ENCODE data around the gene BANP. TPM values are rescaled to one million over a fixed set of nuclear protein-coding genes. Genes with fewer than 3 reads are reported as not detected.
"Not testable (repeated sequence)": the region's sequence is repeated elsewhere in the genome, so short reads cannot be mapped to it uniquely, and the experiment has no call there.

Gene BANP
- total and polyA plus RNA-seq, 2 experiments from 2014 or later, result 14.8 TPM

DNA sequence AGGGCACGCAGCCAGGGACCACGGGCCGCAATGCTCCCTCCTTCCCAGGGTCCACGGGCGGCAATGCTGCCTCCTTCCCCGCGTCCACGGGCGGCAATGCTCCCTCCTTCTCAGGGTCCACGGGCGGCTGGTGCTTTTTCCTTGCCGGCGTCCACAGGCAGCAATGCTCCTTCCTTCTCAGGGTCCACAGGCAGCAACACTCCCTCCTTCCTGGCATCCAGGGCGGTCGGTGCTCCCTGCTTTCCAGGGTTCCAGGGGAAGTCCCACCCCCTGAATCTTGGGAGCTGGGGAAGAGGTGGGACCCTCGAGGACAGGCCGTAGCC, 143.0 kb downstream of the BANP start:
- H3K9me3 ChIP-seq (ENCODE audit: low read depth); DNase-seq; H3K4me1 ChIP-seq (ENCODE audit: insufficient read depth); H3K9me2 ChIP-seq (ENCODE audit: insufficient read depth); in situ Hi-C loops (cut with MboI); H3K27ac ChIP-seq; H3K9ac ChIP-seq; H3K36me3 ChIP-seq (ENCODE audit: low read depth); H3K79me2 ChIP-seq (ENCODE audit: insufficient read depth); H4K20me1 ChIP-seq (ENCODE audit: insufficient read depth); H3F3A ChIP-seq (ENCODE audit: insufficient read depth); H2AFZ ChIP-seq; H3K27me3 ChIP-seq (replicated peaks; ENCODE audit: insufficient read depth): not testable (repeated sequence)
- H3K4me2 ChIP-seq (ENCODE audit: unreplicated experiment), result peak overlapping the region; percentile 47
- H3K4me3 ChIP-seq, result peak overlapping the region; percentile 16
- WGBS, 2 experiments (ENCODE audit: low coverage in 1 of 2, low lambda C conversion rate in 2 of 2, missing lambda C conversion rate in 2 of 2), result 6 to 9% methylated on average over 13 to 17 of the region's 17 CpGs

DNA sequence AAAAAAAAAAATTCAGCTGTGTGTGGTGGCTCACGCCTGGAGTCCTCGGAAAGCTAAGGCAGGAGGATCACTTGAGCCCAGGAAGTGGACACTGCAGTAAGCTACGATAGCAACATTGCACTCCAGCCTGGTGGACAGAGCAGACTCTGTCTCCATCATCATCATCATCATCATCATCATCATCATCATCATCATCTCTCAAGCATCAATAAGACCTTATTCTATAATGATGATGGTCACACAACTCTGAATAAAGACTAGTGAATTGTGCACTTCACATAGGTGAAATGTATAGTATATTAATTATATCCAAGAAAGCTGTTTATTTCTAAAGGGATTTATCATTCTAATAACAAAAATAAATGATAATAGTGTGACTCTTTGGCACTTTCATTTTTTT, 143.7 kb downstream of the BANP start:
- H3K9me3 ChIP-seq (ENCODE audit: low read depth); H3F3A ChIP-seq (ENCODE audit: insufficient read depth); H4K20me1 ChIP-seq (ENCODE audit: insufficient read depth); H3K27ac ChIP-seq; H3K36me3 ChIP-seq (ENCODE audit: low read depth); H3K79me2 ChIP-seq (ENCODE audit: insufficient read depth); H3K9me2 ChIP-seq (ENCODE audit: insufficient read depth); H2AFZ ChIP-seq; H3K4me2 ChIP-seq (ENCODE audit: unreplicated experiment); H3K4me1 ChIP-seq (ENCODE audit: insufficient read depth); in situ Hi-C loops (cut with MboI); H3K9ac ChIP-seq; H3K4me3 ChIP-seq; H3K27me3 ChIP-seq (replicated peaks; ENCODE audit: insufficient read depth); DNase-seq: not testable (repeated sequence)
- 64 to 72% methylated on average over 3 of the region's 3 CpGs for WGBS, 2 experiments (ENCODE audit: low coverage in 1 of 2, low lambda C conversion rate in 2 of 2, missing lambda C conversion rate in 2 of 2)

DNA sequence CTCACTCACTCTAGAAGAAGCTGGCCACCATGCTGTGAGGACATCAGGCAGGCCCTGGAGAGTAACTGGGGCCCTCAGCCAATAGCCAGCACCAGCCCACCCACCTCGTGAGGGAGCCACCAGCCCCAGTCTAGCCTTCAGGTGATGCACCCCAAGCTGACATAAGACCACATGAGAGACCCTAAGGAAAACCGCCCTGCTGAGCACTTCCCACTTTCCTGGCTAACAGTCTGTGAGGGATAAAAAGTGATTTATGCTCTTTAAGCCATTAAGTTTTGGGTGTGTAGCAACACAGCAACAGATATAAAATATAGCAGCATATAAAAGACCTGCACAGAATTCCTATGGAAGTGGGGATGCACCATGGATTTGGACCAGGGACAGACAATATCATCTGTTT, 145.4 kb downstream of the BANP start:
- H3K4me2 ChIP-seq (ENCODE audit: unreplicated experiment); H3K4me3 ChIP-seq; H3K9me2 ChIP-seq (ENCODE audit: insufficient read depth); H3F3A ChIP-seq (ENCODE audit: insufficient read depth); H3K36me3 ChIP-seq (ENCODE audit: low read depth); H3K9me3 ChIP-seq (ENCODE audit: low read depth); H4K20me1 ChIP-seq (ENCODE audit: insufficient read depth); H3K4me1 ChIP-seq (ENCODE audit: insufficient read depth); in situ Hi-C loops (cut with MboI); H2AFZ ChIP-seq; DNase-seq; H3K27ac ChIP-seq; H3K9ac ChIP-seq; H3K79me2 ChIP-seq (ENCODE audit: insufficient read depth): not testable (repeated sequence)
- peaks cover 17% of the 10 kb centered on the region; the same call in 1 of the 2 replicates for H3K27me3 ChIP-seq (replicated peaks; ENCODE audit: insufficient read depth)
- WGBS, 2 experiments (ENCODE audit: low coverage in 1 of 2, low lambda C conversion rate in 2 of 2, missing lambda C conversion rate in 2 of 2), result 54 to 74% methylated on average over 2 of the region's 2 CpGs

- peak; percentile 75 for DNase-seq
- in situ Hi-C loops (cut with MboI); H3K9me2 ChIP-seq (ENCODE audit: insufficient read depth); H3F3A ChIP-seq (ENCODE audit: insufficient read depth); H3K4me2 ChIP-seq (ENCODE audit: unreplicated experiment); H3K9ac ChIP-seq; H3K9me3 ChIP-seq (ENCODE audit: low read depth); H4K20me1 ChIP-seq (ENCODE audit: insufficient read depth); H3K4me3 ChIP-seq; H3K27ac ChIP-seq; H3K79me2 ChIP-seq (ENCODE audit: insufficient read depth); H3K36me3 ChIP-seq (ENCODE audit: low read depth); H3K4me1 ChIP-seq (ENCODE audit: insufficient read depth); H2AFZ ChIP-seq: not testable (repeated sequence)
- H3K27me3 ChIP-seq (replicated peaks; ENCODE audit: insufficient read depth), result peaks cover 22% of the 10 kb centered on the region
- WGBS, 2 experiments (ENCODE audit: low coverage in 1 of 2, low lambda C conversion rate in 2 of 2, missing lambda C conversion rate in 2 of 2), result 68% methylated on average over 25 of the region's 25 CpGs
These were observed 147.7 kb downstream of the BANP start for GRCh38 chr16:88098731-88099562.

- H3K9me3 ChIP-seq (ENCODE audit: low read depth), result no peaks in the 10 kb centered on the region
- H3K79me2 ChIP-seq (ENCODE audit: insufficient read depth), result no peaks in the 10 kb centered on the region
- no peak overlapping the region for H3K9ac ChIP-seq
- 57 to 59% methylated on average over 17 of the region's 17 CpGs for whole genome bisulfite sequencing, 2 experiments (ENCODE audit: low coverage in 1 of 2, low lambda C conversion rate in 2 of 2, missing lambda C conversion rate in 2 of 2)
- in situ Hi-C loops (cut with MboI), result no loop called here
- no peak for TF ChIP-seq EZH2phosphoT487 (IDR thresholded peaks at IDR 0.05; ENCODE audit: insufficient read depth, low read depth)
- TF ChIP-seq EZH2 (IDR thresholded peaks at IDR 0.05; ENCODE audit: insufficient read depth, poor library complexity, severe bottlenecking), result no peak
- H3K36me3 ChIP-seq (ENCODE audit: low read depth), result no peaks in the 10 kb centered on the region
- H3K27me3 ChIP-seq (replicated peaks; ENCODE audit: insufficient read depth), result peaks cover 22% of the 10 kb centered on the region
- H3K9me2 ChIP-seq (ENCODE audit: insufficient read depth), result no peaks in the 10 kb centered on the region
- H3F3A ChIP-seq (ENCODE audit: insufficient read depth), result no peaks in the 10 kb centered on the region
- H4K20me1 ChIP-seq (ENCODE audit: insufficient read depth), result no peaks in the 10 kb centered on the region
- no peak overlapping the region for H3K4me2 ChIP-seq (ENCODE audit: unreplicated experiment)
- no peak overlapping the region for H2AFZ ChIP-seq
- no peak for DNase-seq
- no peak overlapping the region for H3K27ac ChIP-seq
- H3K4me3 ChIP-seq, result no peak overlapping the region
- no peaks in the 10 kb centered on the region for H3K4me1 ChIP-seq (ENCODE audit: insufficient read depth)
These were observed 148.3 kb downstream of the BANP start for GRCh38 chr16:88099563-88099890.

DNA sequence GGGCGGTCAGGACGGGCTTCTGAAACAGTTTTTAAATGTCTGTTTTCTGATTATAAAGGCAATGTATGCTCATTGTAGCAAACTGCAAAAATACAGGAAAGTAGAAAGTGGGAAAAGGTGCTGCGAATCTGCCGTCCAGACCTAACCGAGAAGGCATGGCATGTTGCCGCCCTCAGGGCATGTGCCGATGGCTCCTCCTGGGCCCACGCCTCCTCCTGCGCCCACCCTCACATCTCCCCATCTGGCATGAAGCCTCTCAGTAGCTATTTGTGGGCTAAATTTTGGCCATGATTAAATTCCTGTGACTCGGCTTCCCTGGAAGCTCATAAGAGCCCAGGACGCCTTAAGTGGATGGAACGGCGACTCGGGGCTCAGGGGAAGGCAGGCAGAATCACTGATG, 148.7 kb downstream of the BANP start:
- peaks cover 22% of the 10 kb centered on the region for H3K27me3 ChIP-seq (replicated peaks; ENCODE audit: insufficient read depth)
- H3F3A ChIP-seq (ENCODE audit: insufficient read depth); H3K27ac ChIP-seq; H3K9me2 ChIP-seq (ENCODE audit: insufficient read depth); H3K9ac ChIP-seq; DNase-seq; H3K4me2 ChIP-seq (ENCODE audit: unreplicated experiment); in situ Hi-C loops (cut with MboI); H4K20me1 ChIP-seq (ENCODE audit: insufficient read depth); H3K4me3 ChIP-seq; H3K4me1 ChIP-seq (ENCODE audit: insufficient read depth); H2AFZ ChIP-seq; H3K36me3 ChIP-seq (ENCODE audit: low read depth); H3K9me3 ChIP-seq (ENCODE audit: low read depth); H3K79me2 ChIP-seq (ENCODE audit: insufficient read depth): not testable (repeated sequence)
- 63 to 64% methylated on average over 14 of the region's 14 CpGs for WGBS, 2 experiments (ENCODE audit: low coverage in 1 of 2, low lambda C conversion rate in 2 of 2, missing lambda C conversion rate in 2 of 2)

Data from GM23248 (cell line).